Glutamatergic neuron (in vitro differentiated cells): ENCODE measurements around the gene ZMIZ1. TPM values are rescaled to one million over a fixed set of nuclear protein-coding genes. Genes with fewer than 3 reads are reported as not detected.

Experiments
- DNase-seq: peaks from one replicate; pipeline ENCODE4 v3.0.0; 2022
- H3K27ac Mint-ChIP-seq: one replicate; pipeline ENCODE4 v1.8.0; 2020; ENCODE audit warnings: mild to moderate bottlenecking, mixed read lengths, inconsistent platforms; ENCODE audit not compliant: unreplicated experiment
- H3K27me3 Mint-ChIP-seq: one replicate; pipeline ENCODE4 v1.8.0; 2020; ENCODE audit warnings: mild to moderate bottlenecking, moderate library complexity, mixed read lengths, inconsistent platforms; ENCODE audit not compliant: unreplicated experiment
- H3K36me3 Mint-ChIP-seq: one replicate; pipeline ENCODE4 v1.8.0; 2020; ENCODE audit warnings: mild to moderate bottlenecking, mixed read lengths, inconsistent platforms; ENCODE audit not compliant: unreplicated experiment
- H3K4me1 Mint-ChIP-seq: one replicate; pipeline ENCODE4 v1.8.0; 2020; ENCODE audit warnings: mild to moderate bottlenecking, low read depth, mixed read lengths, inconsistent platforms; ENCODE audit not compliant: unreplicated experiment
- H3K4me3 Mint-ChIP-seq: one replicate; pipeline ENCODE4 v1.8.0; 2020; ENCODE audit warnings: mild to moderate bottlenecking, mixed read lengths, inconsistent platforms; ENCODE audit not compliant: unreplicated experiment
- H3K9me3 Mint-ChIP-seq: one replicate; pipeline ENCODE4 v1.8.0; 2020; ENCODE audit warnings: mild to moderate bottlenecking, moderate library complexity, mixed read lengths, inconsistent platforms; ENCODE audit not compliant: unreplicated experiment
- CTCF ChIP-seq: fragments of 200-600 bp; sonication (generic); IDR thresholded peaks from one replicate; pipeline ENCODE4 v1.5.0; 2021; ENCODE audit not compliant: partially characterized antibody, unreplicated experiment
- total RNA-seq: library from RNA; stranded (reverse); fragmentation: NEBNext Ultra II Directional; extraction: Animal tissue kit (Norgen Biotek cat#: 25700); gene quantifications from one replicate; pipeline ENCODE4 v1.2.1, GENCODE V29; 2021; ENCODE audit not compliant: unreplicated experiment

The ZMIZ1 gene
- total RNA-seq, 1 donor from 2014 or later = 230 TPM

- TF ChIP-seq CTCF = no peak
- H3K27ac Mint-ChIP-seq = no peak overlapping the region
- H3K36me3 Mint-ChIP-seq = peaks cover 12% of the 10 kb centered on the region
- H3K9me3 Mint-ChIP-seq = no peaks in the 10 kb centered on the region
- H3K4me3 Mint-ChIP-seq = no peak overlapping the region
- H3K4me1 Mint-ChIP-seq = peaks cover 12% of the 10 kb centered on the region
- no peak for DNase-seq
- peaks cover 3% of the 10 kb centered on the region for H3K27me3 Mint-ChIP-seq
Measured at GRCh38 chr10:79349766-79350406, 281.1 kb downstream of the ZMIZ1 start.

- Mint-ChIP-seq H3K4me3 (no peak overlapping the region), H3K4me1 (peaks cover 8% of the 10 kb centered on the region), H3K9me3 (no peaks in the 10 kb centered on the region), H3K36me3 (peaks cover 16% of the 10 kb centered on the region), H3K27ac (no peak overlapping the region), H3K27me3 (peaks cover 6% of the 10 kb centered on the region)
- TF ChIP-seq CTCF = no peak
- DNase-seq = no peak
Measured at GRCh38 chr10:79350407-79351154, 281.8 kb downstream of the ZMIZ1 start.

- H3K9me3 Mint-ChIP-seq = no peaks in the 10 kb centered on the region
- peaks cover 7% of the 10 kb centered on the region for H3K27me3 Mint-ChIP-seq
- no peak for TF ChIP-seq CTCF
- H3K36me3 Mint-ChIP-seq = peaks cover 18% of the 10 kb centered on the region
- H3K4me1 Mint-ChIP-seq = peaks cover 4% of the 10 kb centered on the region
- no peak overlapping the region for H3K27ac Mint-ChIP-seq
- DNase-seq = no peak
- no peak overlapping the region for H3K4me3 Mint-ChIP-seq
Measured at GRCh38 chr10:79351332-79351731, 282.6 kb downstream of the ZMIZ1 start.

DNA sequence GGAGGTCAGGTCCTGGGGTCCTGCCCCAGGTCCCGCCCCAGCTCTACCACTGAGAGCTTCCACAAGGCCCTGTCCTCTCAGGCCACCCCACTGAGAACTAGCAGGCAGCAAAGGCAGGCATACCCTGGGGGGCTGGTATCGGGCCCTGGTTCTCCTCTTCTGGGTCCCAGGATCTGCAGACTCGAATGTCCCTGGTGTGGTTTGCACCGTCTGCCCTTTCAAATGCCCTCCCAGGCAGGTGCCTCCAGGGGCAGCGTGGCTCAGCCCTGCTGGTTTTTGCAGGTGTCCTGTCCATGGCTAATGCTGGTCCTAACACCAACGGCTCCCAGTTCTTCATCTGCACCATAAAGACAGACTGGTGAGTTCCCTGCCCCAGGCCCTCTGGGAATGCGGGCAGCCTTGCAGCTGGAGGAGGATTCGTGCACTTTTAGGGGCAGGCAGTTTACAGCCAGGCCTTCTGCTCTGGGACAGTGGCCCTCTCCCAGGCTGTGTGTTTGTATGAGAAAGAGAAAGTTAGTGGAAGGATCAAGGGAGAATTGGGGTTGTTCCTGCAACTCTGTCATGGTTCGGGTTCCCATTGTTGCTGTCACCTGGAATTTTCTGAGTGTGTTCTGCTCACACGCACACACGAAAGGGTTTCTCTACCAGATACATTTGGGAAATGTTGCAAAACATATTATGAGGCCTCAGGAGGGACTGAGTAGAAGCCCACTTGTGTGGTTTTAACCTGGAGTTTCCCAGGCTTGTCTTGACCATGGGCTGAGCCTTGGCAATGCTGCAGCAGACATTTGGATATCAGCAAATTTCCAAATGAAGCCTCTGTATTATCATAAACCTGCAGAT is 283.5 kb downstream of the ZMIZ1 start:
- no peak for DNase-seq

More for the DNA sequence above, 283.5 kb downstream of the ZMIZ1 start:
- Mint-ChIP-seq H3K36me3 (peaks cover 18% of the 10 kb centered on the region), H3K9me3 (no peaks in the 10 kb centered on the region), H3K4me3 (no peak overlapping the region), H3K4me1 (peaks cover 2% of the 10 kb centered on the region), H3K27me3 (peaks cover 7% of the 10 kb centered on the region), H3K27ac (no peak overlapping the region)
- TF ChIP-seq CTCF = no peak
